AML-193 (cell line): ENCODE measurements around the gene CDH13.

Source experiments
- DNase-seq, 2 experiments: peaks; one replicate each; lab custom pipeline; 2025; lab: John Stamatoyannopoulos, UW

CDH13 gene

DNA sequence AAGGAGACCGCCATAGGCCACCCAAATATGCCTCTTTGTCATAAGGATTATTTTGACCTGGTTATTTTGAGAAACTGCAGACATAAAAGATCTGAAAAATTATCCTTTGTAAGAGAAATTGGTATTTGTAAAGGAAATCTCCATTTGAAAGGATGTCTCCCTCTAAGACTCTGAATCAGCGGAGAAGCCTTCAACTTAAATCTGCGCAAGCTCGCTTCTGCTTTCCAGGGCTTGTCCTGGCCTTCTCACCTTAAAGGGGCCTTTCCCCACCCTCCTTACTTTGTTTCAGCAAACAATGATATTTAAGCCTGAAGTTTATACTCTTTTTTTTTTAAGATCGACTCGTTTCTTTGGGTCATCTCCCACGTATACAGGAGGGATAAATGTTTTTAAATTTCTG lies 1215.5 kb downstream of the CDH13 start:
- no peak for DNase-seq

- DNase-seq, result peak; percentile 61 to 62
These were observed 1216.2 kb downstream of the CDH13 start for GRCh38 chr16:83842756-83843507.

DNA sequence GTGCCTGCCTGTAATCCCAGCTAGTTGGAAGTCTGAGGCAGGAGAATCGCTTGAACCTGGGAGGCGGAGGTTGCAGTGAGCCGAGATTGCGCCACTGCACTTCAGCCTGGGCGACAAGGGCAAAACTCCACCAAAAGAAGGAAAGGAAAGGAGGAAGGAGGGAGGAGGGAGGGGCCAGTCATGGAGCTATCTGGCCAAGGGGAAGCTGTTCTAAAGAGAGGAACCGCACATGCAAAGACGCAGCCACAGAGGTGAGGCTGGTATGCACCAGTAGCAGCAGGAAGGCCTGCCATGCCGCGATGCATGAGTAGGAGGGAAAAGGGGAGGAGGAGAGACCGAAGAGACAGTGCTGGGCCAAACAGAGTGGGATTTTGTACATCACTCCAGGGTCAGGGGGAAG lies 1216.9 kb downstream of the CDH13 start:
- peak; percentile 29 to 57 for DNase-seq

GRCh38 chr16:83845263-83845662 lies 1218.5 kb downstream of the CDH13 start:
- no peak for DNase-seq

DNA sequence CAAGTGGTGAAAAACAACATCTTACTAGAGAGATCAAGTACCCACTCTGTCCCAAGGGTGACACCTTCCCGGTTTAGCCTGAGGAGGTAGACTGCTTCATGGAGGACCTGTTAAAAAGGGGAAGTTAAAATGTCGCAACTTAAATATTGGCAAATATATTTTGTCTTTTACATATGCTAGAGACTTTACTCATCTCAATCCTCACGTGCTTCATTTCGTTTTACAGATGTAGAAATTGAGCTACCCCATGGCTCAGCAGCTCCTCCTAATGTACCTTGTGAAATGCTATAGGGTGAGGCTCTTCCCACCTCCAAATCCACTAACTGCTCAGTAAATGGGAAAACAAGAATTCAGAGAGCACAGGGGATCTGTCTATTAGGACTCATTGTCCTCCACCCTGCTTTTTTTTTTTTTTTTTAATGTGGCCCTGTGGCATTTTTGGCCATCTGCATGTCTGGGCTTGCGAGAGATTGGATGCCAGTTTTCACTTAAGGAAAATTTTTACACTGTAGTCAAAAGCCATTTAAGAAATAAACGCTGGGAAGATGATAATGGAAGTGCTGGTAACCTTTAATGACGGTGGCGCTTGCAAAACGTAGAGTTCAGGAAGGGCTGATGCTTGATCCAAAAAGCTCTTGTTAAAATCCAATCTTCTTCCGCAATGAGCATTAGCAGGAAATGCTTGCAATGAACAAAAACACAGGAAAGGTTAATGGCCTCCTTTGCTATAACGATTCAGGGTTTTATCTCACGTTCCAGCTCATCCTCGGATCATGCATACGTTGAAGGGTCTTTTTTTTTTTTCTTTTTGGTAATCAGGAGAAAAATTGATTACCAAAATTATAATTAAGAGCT lies 1220.8 kb downstream of the CDH13 start:
- peak; percentile 95 for DNase-seq

- no peak for DNase-seq
These were observed 1222.7 kb downstream of the CDH13 start for GRCh38 chr16:83849421-83849820.
